ENCODE data around the gene RNASE3.
"Not testable (repeated sequence)": the region's sequence is repeated elsewhere in the genome, so short reads cannot be mapped to it uniquely, and the experiment has no call there.

Gene RNASE3

GRCh38 chr14:20919038-20919756 is 28.0 kb downstream of the RNASE3 start:
- not testable (repeated sequence) for DNase-seq

GRCh38 chr14:20923766-20924297 is 32.6 kb downstream of the RNASE3 start:
- DNase-seq, result not testable (repeated sequence)

- DNase-seq, result peak; percentile 32
Measured at GRCh38 chr14:20934148-20934762, 43.1 kb downstream of the RNASE3 start.

GRCh38 chr14:20935303-20935984 is 44.3 kb downstream of the RNASE3 start:
- no peak for DNase-seq
